Neural cell (in vitro differentiated cells): ENCODE measurements around the gene CCDC124. TPM values are rescaled to one million over a fixed set of nuclear protein-coding genes. Genes with fewer than 3 reads are reported as not detected.

ENCODE experiments used
- H2AFZ ChIP-seq: fragments of 200-600, 300-800 bp; sonication (generic), shearing (Covaris generic); 2 replicates; pipeline ENCODE4 v1.6.0; 2014; ENCODE audit warnings: low read depth, mild to moderate bottlenecking, antibody characterized with exemption, low read length, moderate library complexity
- H3F3A ChIP-seq: fragments of 200-600 bp; shearing (Covaris generic); 2 replicates; pipeline ENCODE4 v1.6.1; 2016; ENCODE audit warnings: mild to moderate bottlenecking, moderate library complexity, mixed read lengths, antibody characterized with exemption, low read length; ENCODE audit not compliant: insufficient read depth, poor library complexity, severe bottlenecking
- H3K27ac ChIP-seq: fragments of 200-600, 300-800 bp; sonication (generic), shearing (Covaris generic); 2 replicates; pipeline ENCODE4 v1.5.1; 2014; ENCODE audit warnings: mild to moderate bottlenecking, low read length, moderate library complexity
- H3K27me3 ChIP-seq: fragments of 300-800, 200-600 bp; sonication (generic), shearing (Covaris generic); 2 replicates; pipeline ENCODE4 v1.6.0; 2014; ENCODE audit warnings: mild to moderate bottlenecking, low read depth, low read length, moderate library complexity; ENCODE audit not compliant: insufficient read depth
- H3K36me3 ChIP-seq: fragments of 300-800, 200-600 bp; sonication (generic), shearing (Covaris generic); 2 replicates; pipeline ENCODE4 v1.5.1; 2014; ENCODE audit warnings: mild to moderate bottlenecking, antibody characterized with exemption, low read length, moderate library complexity; ENCODE audit not compliant: insufficient read depth
- H3K4me2 ChIP-seq: fragments of 300-800, 200-600 bp; sonication (generic), shearing (Covaris generic); 2 replicates; pipeline ENCODE4 v1.6.0; 2014; ENCODE audit warnings: mild to moderate bottlenecking, low read length
- H3K4me3 ChIP-seq: fragments of 300-800, 200-600 bp; sonication (generic), shearing (Covaris generic); 2 replicates; pipeline ENCODE4 v1.5.1; 2014; ENCODE audit warnings: mild to moderate bottlenecking, low read length, moderate library complexity
- H3K79me2 ChIP-seq: fragments of 200-600 bp; shearing (Covaris generic); replicated peaks from 2 replicates; pipeline ENCODE4 v1.6.0; 2014; ENCODE audit warnings: mild to moderate bottlenecking, low read length, moderate library complexity; ENCODE audit not compliant: insufficient read depth
- H3K9ac ChIP-seq: fragments of 300-800, 200-600 bp; sonication (generic), shearing (Covaris generic); 2 replicates; pipeline ENCODE4 v1.6.1; 2016; ENCODE audit warnings: mild to moderate bottlenecking, low read length, mixed read lengths
- H3K9me2 ChIP-seq: fragments of 200-600 bp; shearing (Covaris generic); 2 replicates; pipeline ENCODE4 v1.6.1; 2016; ENCODE audit warnings: mild to moderate bottlenecking, low read length, mixed read lengths; ENCODE audit not compliant: insufficient read depth
- H3K9me3 ChIP-seq: fragments of 200-600, 300-800 bp; sonication (generic), shearing (Covaris generic); 2 replicates; pipeline ENCODE4 v1.6.1; 2016; ENCODE audit warnings: mild to moderate bottlenecking, mixed run types, low read length, moderate library complexity, mixed read lengths
- H4K20me1 ChIP-seq: fragments of 200-600 bp; shearing (Covaris generic); 2 replicates; pipeline ENCODE4 v1.6.1; 2016; ENCODE audit warnings: mild to moderate bottlenecking, mixed run types; ENCODE audit not compliant: insufficient read depth
- CTCF ChIP-seq: fragments of 450-650 bp; IDR thresholded peaks from 2 replicates; pipeline ENCODE4 v1.5.1; 2014; ENCODE audit warnings: antibody characterized with exemption, mild to moderate bottlenecking, moderate library complexity; ENCODE audit not compliant: poor library complexity, severe bottlenecking
- EP300 ChIP-seq: fragments of 450-650 bp; conservative IDR thresholded peaks from 2 replicates; pipeline ENCODE4 v1.6.1; 2014; ENCODE audit warnings: antibody characterized with exemption, mild to moderate bottlenecking, moderate library complexity; ENCODE audit not compliant: poor library complexity, severe bottlenecking
- EZH2 ChIP-seq: fragments of 200-600, 300-800 bp; shearing (Covaris generic), sonication (generic); IDR thresholded peaks from 2 replicates; pipeline ENCODE4 v1.6.1; 2014; ENCODE audit warnings: antibody characterized with exemption, low read length, borderline replicate concordance, mild to moderate bottlenecking; ENCODE audit not compliant: insufficient read depth, poor library complexity, severe bottlenecking
- MXI1 ChIP-seq: fragments of 450-650 bp; conservative IDR thresholded peaks from 2 replicates; pipeline ENCODE4 v1.6.1; 2014; ENCODE audit warnings: antibody characterized with exemption, mild to moderate bottlenecking; ENCODE audit not compliant: poor library complexity, severe bottlenecking
- POLR2AphosphoS5 ChIP-seq: IDR thresholded peaks from 2 replicates; pipeline ENCODE4 v1.6.1; 2012
- RAD21 ChIP-seq: fragments of 450-650 bp; conservative IDR thresholded peaks from 2 replicates; pipeline ENCODE4 v1.6.1; 2014; ENCODE audit warnings: antibody characterized with exemption, mild to moderate bottlenecking, moderate library complexity
- REST ChIP-seq: IDR thresholded peaks from 2 replicates; pipeline ENCODE4 v1.6.1; 2012; ENCODE audit warnings: borderline replicate concordance
- SMC3 ChIP-seq: fragments of 450-650 bp; conservative IDR thresholded peaks from 2 replicates; pipeline ENCODE4 v1.6.1; 2014; ENCODE audit warnings: antibody characterized with exemption, mild to moderate bottlenecking, moderate library complexity; ENCODE audit not compliant: poor library complexity
- TAF1 ChIP-seq: IDR thresholded peaks from 2 replicates; pipeline ENCODE4 v1.6.1; 2012; ENCODE audit warnings: low read depth
- polyA plus RNA-seq: library from polyadenylated mRNA; depleted of rRNA; stranded (reverse); fragments of >200 nt; gene quantifications from 2 replicates; pipeline ENCODE4 v1.2.3, GENCODE V29; 2014
- small RNA-seq, 3 experiments: library from RNA; depleted of rRNA; stranded (forward); fragments of <200 nt; gene quantifications; one replicate each; pipeline ENCODE3, GENCODE V24; 2012

Gene CCDC124
- polyA plus RNA-seq, 1 donor from 2014 or later, result 31.0 TPM

- Histone ChIP-seq H3K27me3 (no peaks in the 10 kb centered on the region), H3K79me2 (no peaks in the 10 kb centered on the region), H4K20me1 (no peaks in the 10 kb centered on the region), H3K4me3 (no peak overlapping the region), H3K9ac (no peak overlapping the region), H3K36me3 (no peaks in the 10 kb centered on the region), H3K4me2 (no peak overlapping the region), H3K9me3 (no peaks in the 10 kb centered on the region), H3F3A (no peaks in the 10 kb centered on the region), H3K9me2 (no peaks in the 10 kb centered on the region), H3K27ac (no peak overlapping the region), H2AFZ (no peak overlapping the region)
- no peak for TF ChIP-seq TAF1
- no peak for TF ChIP-seq POLR2AphosphoS5
- no peak for TF ChIP-seq MXI1
- no peak for TF ChIP-seq CTCF
- TF ChIP-seq EZH2, result no peak
- no peak for TF ChIP-seq EP300
- TF ChIP-seq SMC3, result no peak
- no peak for TF ChIP-seq RAD21
- no peak for TF ChIP-seq REST
Observed at GRCh38 chr19:17993076-17993813, 60.4 kb downstream of the CCDC124 start.

Small RNAs within 50 kb of the gene (small RNA-seq; reads per million reads assigned to genes)
- 0 reads per million in 3 experiments for gene RNA5SP468

Other genes with a start within 250 kb of the CCDC124 start
- 7.8 and 7.9 TPM in 2 replicates for gene UNC13A, start 244.7 kb upstream of the CCDC124 start, polyA plus RNA-seq
- 5.8 and 14.0 TPM in 2 replicates for gene MAP1S, start 213.5 kb upstream of the CCDC124 start, polyA plus RNA-seq
- gene FCHO1, start 181.5 kb upstream of the CCDC124 start, polyA plus RNA-seq, result 31.4 and 39.7 TPM in 2 replicates
- gene B3GNT3, start 137.9 kb upstream of the CCDC124 start, polyA plus RNA-seq, result not detected in 2 replicates
- not detected in 2 replicates for gene INSL3, start 111.5 kb upstream of the CCDC124 start, polyA plus RNA-seq
- gene JAK3, start 85.0 kb upstream of the CCDC124 start, polyA plus RNA-seq, result 0.04 and 0.11 TPM in 2 replicates
- 668 and 681 TPM in 2 replicates for gene RPL18A, start 73.1 kb upstream of the CCDC124 start, polyA plus RNA-seq
- not detected in 2 replicates for gene SLC5A5, start 61.1 kb upstream of the CCDC124 start, polyA plus RNA-seq
- 9.9 and 13.8 TPM in 2 replicates for gene KCNN1, start 34.1 kb downstream of the CCDC124 start, polyA plus RNA-seq
- 0.10 and 3.6 TPM in 2 replicates for gene ARRDC2, start 75.2 kb downstream of the CCDC124 start, polyA plus RNA-seq
- gene IL12RB1, start 153.9 kb downstream of the CCDC124 start, polyA plus RNA-seq, result not detected in 2 replicates
- gene MAST3, start 164.8 kb downstream of the CCDC124 start, polyA plus RNA-seq, result 2.3 and 2.4 TPM in 2 replicates
- 14.8 and 19.1 TPM in 2 replicates for gene PIK3R2, start 220.1 kb downstream of the CCDC124 start, polyA plus RNA-seq
- 0.82 TPM in 1 of 2 replicates, not detected in the other for gene IFI30, start 240.8 kb downstream of the CCDC124 start, polyA plus RNA-seq